IMR-90 (cell line): ENCODE data around the gene MPZL3. TPM values are rescaled to one million over a fixed set of nuclear protein-coding genes. Genes with fewer than 3 reads are reported as not detected.

Experiments
- ATAC-seq: fragments of 200-7000 bp; cut with Tn5 transposase; 2 replicates; pipeline ENCODE4 v1.9.1; 2020; ENCODE audit warnings: low read depth, mild to moderate bottlenecking, moderate library complexity
- BruUV-seq: library from RNA; stranded (reverse); fragments of 400-500 nt; replicated peaks from 2 replicates; lab custom pipeline; 2021; lab: Mats Ljungman, UMichigan
- CTCF ChIA-PET: fragments of 300-600 bp; formaldehyde crosslinking; extraction: SDS; loops from one replicate; lab custom pipeline; 2021; ENCODE audit warnings: antibody characterized with exemption; lab: Yijun Ruan, JAX
- POLR2A ChIA-PET: fragments of 300-600 bp; sonication (Branson Sonifier 250); formaldehyde crosslinking; loops from one replicate; lab custom pipeline; 2022; ENCODE audit warnings: antibody characterized with exemption; ENCODE audit not compliant: unreplicated experiment; lab: Charles Lee
- DNase-seq: peaks from one replicate; pipeline ENCODE4 v3.0.0; 2013
- H2AFZ ChIP-seq: replicated peaks from 2 replicates; pipeline ENCODE3; 2013; ENCODE audit warnings: low read length, mild to moderate bottlenecking; ENCODE audit not compliant: poor library complexity
- H2AK5ac ChIP-seq: 2 replicates; pipeline ENCODE4 v1.6.1; 2013; ENCODE audit warnings: low read depth, low read length, inconsistent platforms
- H2AK9ac ChIP-seq: replicated peaks from 2 replicates; pipeline ENCODE3; 2013; ENCODE audit warnings: mild to moderate bottlenecking, low read depth, low read length, moderate library complexity; ENCODE audit not compliant: poor library complexity
- H2BK120ac ChIP-seq: 2 replicates; pipeline ENCODE4 v1.6.1; 2013; ENCODE audit warnings: low read depth, low read length, inconsistent platforms
- H2BK15ac ChIP-seq: 3 replicates; pipeline ENCODE4 v1.6.1; 2013; ENCODE audit warnings: low read depth, low read length, inconsistent platforms
- H2BK20ac ChIP-seq: 2 replicates; pipeline ENCODE4 v1.6.1; 2013; ENCODE audit warnings: low read depth, mild to moderate bottlenecking, inconsistent platforms, low read length, moderate library complexity
- H2BK5ac ChIP-seq: 2 replicates; pipeline ENCODE4 v1.6.1; 2013; ENCODE audit warnings: mild to moderate bottlenecking, low read depth, low read length, inconsistent platforms; ENCODE audit not compliant: poor library complexity, severe bottlenecking
- H3K14ac ChIP-seq: replicated peaks from 2 replicates; pipeline ENCODE4 v1.6.1; 2013; ENCODE audit warnings: low read depth, low read length, inconsistent platforms
- H3K18ac ChIP-seq: 2 replicates; pipeline ENCODE4 v1.6.1; 2013; ENCODE audit warnings: low read depth, low read length, control low read depth
- H3K23ac ChIP-seq: 2 replicates; pipeline ENCODE4 v1.6.1; 2013; ENCODE audit warnings: low read depth, low read length, inconsistent platforms
- H3K27ac ChIP-seq: 2 replicates; pipeline ENCODE4 v1.5.1; 2013; ENCODE audit warnings: mild to moderate bottlenecking, control low read depth, low read length; ENCODE audit not compliant: insufficient read depth
- H3K27me3 ChIP-seq: 2 replicates; pipeline ENCODE4 v1.6.1; 2013; ENCODE audit warnings: low read length; ENCODE audit not compliant: control insufficient read depth, insufficient read depth
- H3K36me3 ChIP-seq: 2 replicates; pipeline ENCODE4 v1.6.1; 2013; ENCODE audit warnings: low read length, mixed read lengths; ENCODE audit not compliant: control insufficient read depth, insufficient read depth
- H3K4ac ChIP-seq: 2 replicates; pipeline ENCODE4 v1.6.1; 2013; ENCODE audit warnings: low read depth, low read length, inconsistent platforms
- H3K4me1 ChIP-seq: 2 replicates; pipeline ENCODE4 v1.6.1; 2013; ENCODE audit warnings: low read length, mixed read lengths; ENCODE audit not compliant: control insufficient read depth, insufficient read depth
- H3K4me2 ChIP-seq: 2 replicates; pipeline ENCODE4 v1.6.1; 2013; ENCODE audit warnings: low read depth, mild to moderate bottlenecking, control low read depth, low read length, moderate library complexity
- H3K4me3 ChIP-seq: 2 replicates; pipeline ENCODE4 v1.5.1; 2013; ENCODE audit warnings: low read depth, mild to moderate bottlenecking, control low read depth, low read length, moderate library complexity; ENCODE audit not compliant: insufficient read depth
- H3K56ac ChIP-seq: 2 replicates; pipeline ENCODE4 v1.6.1; 2013; ENCODE audit warnings: low read length, inconsistent platforms; ENCODE audit not compliant: insufficient read depth; ENCODE audit errors: extremely low read depth
- H3K79me1 ChIP-seq, 2 experiments: 2 replicates each; pipeline ENCODE4 v1.6.1; 2013; ENCODE audit warnings: low read length in 2 of 2, inconsistent platforms in 1 of 2, low read depth in 1 of 2
- H3K9ac ChIP-seq: 2 replicates; pipeline ENCODE4 v1.6.1; 2013; ENCODE audit warnings: low read depth, low read length, control low read depth
- H3K9me1 ChIP-seq: 2 replicates; pipeline ENCODE4 v1.6.1; 2013; ENCODE audit warnings: low read length, inconsistent platforms; ENCODE audit not compliant: insufficient read depth
- H3K9me3 ChIP-seq: 2 replicates; pipeline ENCODE4 v1.6.1; 2013; ENCODE audit warnings: low read length; ENCODE audit not compliant: control insufficient read depth, insufficient read depth
- H4K20me1 ChIP-seq: 2 replicates; pipeline ENCODE4 v1.6.1; 2013; ENCODE audit warnings: low read length, inconsistent platforms; ENCODE audit not compliant: insufficient read depth
- H4K5ac ChIP-seq: 2 replicates; pipeline ENCODE4 v1.6.1; 2013; ENCODE audit warnings: mild to moderate bottlenecking, low read depth, low read length, control low read depth
- H4K8ac ChIP-seq, 2 experiments: 2 replicates each; pipeline ENCODE4 v1.6.1; 2013; ENCODE audit warnings: low read depth in 2 of 2, low read length in 2 of 2, control low read depth in 1 of 2, inconsistent platforms in 1 of 2
- H4K91ac ChIP-seq: 2 replicates; pipeline ENCODE4 v1.6.1; 2013; ENCODE audit warnings: low read depth, low read length, inconsistent platforms; ENCODE audit not compliant: insufficient read depth
- FOS ChIP-seq: fragments of 150-350 bp; IDR thresholded peaks from 2 replicates; pipeline ENCODE4 v1.6.1; 2016; ENCODE audit warnings: low read depth, low read length
- MAZ ChIP-seq: IDR thresholded peaks from 2 replicates; pipeline ENCODE4 v1.6.1; 2012; ENCODE audit warnings: low read depth, mild to moderate bottlenecking, low read length, improper control_type of control experiment, moderate library complexity, borderline replicate concordance
- MXI1 ChIP-seq: IDR thresholded peaks from 2 replicates; pipeline ENCODE4 v1.6.1; 2012; ENCODE audit warnings: low read depth, mild to moderate bottlenecking, low read length, moderate library complexity, borderline replicate concordance
- NFE2L2 ChIP-seq: fragments of 150-350 bp; IDR thresholded peaks from 2 replicates; pipeline ENCODE4 v1.6.1; 2016; ENCODE audit warnings: low read depth, mild to moderate bottlenecking, low read length
- POLR2A ChIP-seq: IDR thresholded peaks from 2 replicates; pipeline ENCODE4 v1.6.1; 2012; ENCODE audit warnings: mild to moderate bottlenecking, low read depth, low read length
- RAD21 ChIP-seq: IDR thresholded peaks from 2 replicates; pipeline ENCODE4 v1.6.1; 2012; ENCODE audit warnings: low read length, improper control_type of control experiment
- RFX5 ChIP-seq: IDR thresholded peaks from 2 replicates; pipeline ENCODE4 v1.8.0; 2012; ENCODE audit warnings: low read depth, mild to moderate bottlenecking, low read length, moderate library complexity
- WGBS, 2 experiments: methylation state at CpG; one replicate each; pipeline versions ENCODE4 v1.1.5 to v1.1.7; 2013; ENCODE audit warnings: missing lambda C conversion rate in 2 of 2; ENCODE audit not compliant: insufficient read length in 1 of 2; ENCODE audit errors: extremely low coverage in 2 of 2; 5-methylcytosine and 5-hydroxymethylcytosine counted together
- dilution Hi-C: fragments of 300-500 bp; cut with HindIII; formaldehyde crosslinking; loops from one replicate; pipeline ENCODE4 v1.14.3; 2018; ENCODE audit warnings: low sequenced_read_pairs; ENCODE audit not compliant: unreplicated experiment
- in situ Hi-C: fragments of 300-500 bp; cut with MboI; formaldehyde crosslinking; loops from 3 replicates; pipeline ENCODE4 v1.14.3; 2019; ENCODE audit warnings: low sequenced_read_pairs, inconsistent platforms, mixed read lengths
- intact Hi-C: fragments of 100-400 bp; cut with micrococcal nuclease; formaldehyde crosslinking; loops from 2 replicates; pipeline ENCODE4 v1.10.0; 2022
- polyA plus RNA-seq, 3 experiments: library from polyadenylated mRNA; depleted of rRNA; stranded (reverse); fragments of >200 nt; gene quantifications; 2 replicates each; pipeline ENCODE4 v1.2.3, GENCODE V29; 2012; ENCODE audit warnings: low replicate concordance in 1 of 3
- total RNA-seq: library from RNA; depleted of rRNA; stranded (reverse); fragments of >200 nt; gene quantifications from 2 replicates; pipeline ENCODE4 v1.2.3, GENCODE V29; 2012
- TF ChIP-seq, protein P1 (sequence below): conservative IDR thresholded peaks from 2 replicates; pipeline ENCODE4 v1.5.1; 2012; ENCODE audit warnings: mild to moderate bottlenecking, low read depth, low read length, improper control_type of control experiment

Gene MPZL3
- total and polyA plus RNA-seq, 2 of the 4 experiments (the other 2 are of a cell fraction), result 0.15 to 0.36 TPM

DNA sequence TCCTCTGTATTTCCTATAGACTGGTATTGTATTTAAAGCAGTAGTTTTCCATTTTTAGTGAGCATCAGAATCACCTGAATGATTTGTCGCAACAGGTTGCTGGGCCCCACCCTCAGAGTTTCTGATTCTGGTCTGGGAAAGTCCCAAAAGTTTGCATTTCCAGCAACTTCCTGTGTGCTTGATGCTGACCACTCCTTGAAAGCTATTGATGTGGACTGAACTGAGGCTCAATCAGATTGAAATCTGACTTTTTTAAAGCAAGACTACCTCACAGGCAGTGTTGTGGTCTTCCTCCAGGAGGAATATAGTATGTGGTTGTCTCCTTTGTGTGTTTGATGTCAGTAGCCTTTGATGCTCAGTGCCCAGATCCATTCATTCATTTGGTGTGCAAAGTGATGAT, 29.1 kb upstream of the MPZL3 start:
- Histone ChIP-seq H3K4me3 (no peak overlapping the region), H3K9me3 (no peaks in the 10 kb centered on the region), H3K56ac (no peak overlapping the region), H3K4ac (no peak overlapping the region), H3K9me1 (no peaks in the 10 kb centered on the region), H3K9ac (no peak overlapping the region), H3K36me3 (no peaks in the 10 kb centered on the region), H3K27ac (no peak overlapping the region), H2BK5ac (no peak overlapping the region), H3K27me3 (no peaks in the 10 kb centered on the region), H3K4me1 (no peaks in the 10 kb centered on the region), H2BK120ac (no peak overlapping the region), H4K5ac (no peak overlapping the region), H2BK20ac (no peak overlapping the region), H4K91ac (no peak overlapping the region), H3K18ac (no peak overlapping the region), H4K20me1 (no peaks in the 10 kb centered on the region), H3K4me2 (no peak overlapping the region), H2BK15ac (no peak overlapping the region), H3K79me1 (no peaks in the 10 kb centered on the region), H2AK9ac (no peak overlapping the region), H3K23ac (no peak overlapping the region), H3K14ac (no peak overlapping the region), H2AK5ac (no peak overlapping the region), H2AFZ (no peak overlapping the region), H4K8ac (no peak overlapping the region)
- DNase-seq (no peak), ATAC-seq (no peak)
- ChIA-PET CTCF (no interaction called here), POLR2A (no interaction called here)
- in situ Hi-C loops (no loop called here), intact Hi-C loops (no loop called here), dilution Hi-C loops (no loop called here)
- 80% methylated on average over 1 of the region's 1 CpG; no CpG with 5 or more reads in 1 of the 2 experiments for WGBS, 2 experiments
- TF ChIP-seq MXI1 (no peak), MAZ (no peak), RAD21 (no peak), NFE2L2 (no peak), FOS (no peak), POLR2A (no peak), RFX5 (no peak)
- TF ChIP-seq, protein P1, sequence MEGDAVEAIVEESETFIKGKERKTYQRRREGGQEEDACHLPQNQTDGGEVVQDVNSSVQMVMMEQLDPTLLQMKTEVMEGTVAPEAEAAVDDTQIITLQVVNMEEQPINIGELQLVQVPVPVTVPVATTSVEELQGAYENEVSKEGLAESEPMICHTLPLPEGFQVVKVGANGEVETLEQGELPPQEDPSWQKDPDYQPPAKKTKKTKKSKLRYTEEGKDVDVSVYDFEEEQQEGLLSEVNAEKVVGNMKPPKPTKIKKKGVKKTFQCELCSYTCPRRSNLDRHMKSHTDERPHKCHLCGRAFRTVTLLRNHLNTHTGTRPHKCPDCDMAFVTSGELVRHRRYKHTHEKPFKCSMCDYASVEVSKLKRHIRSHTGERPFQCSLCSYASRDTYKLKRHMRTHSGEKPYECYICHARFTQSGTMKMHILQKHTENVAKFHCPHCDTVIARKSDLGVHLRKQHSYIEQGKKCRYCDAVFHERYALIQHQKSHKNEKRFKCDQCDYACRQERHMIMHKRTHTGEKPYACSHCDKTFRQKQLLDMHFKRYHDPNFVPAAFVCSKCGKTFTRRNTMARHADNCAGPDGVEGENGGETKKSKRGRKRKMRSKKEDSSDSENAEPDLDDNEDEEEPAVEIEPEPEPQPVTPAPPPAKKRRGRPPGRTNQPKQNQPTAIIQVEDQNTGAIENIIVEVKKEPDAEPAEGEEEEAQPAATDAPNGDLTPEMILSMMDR, result no peak
- BruUV-seq, result no TSS peak
